Tibial nerve (tissue), 4 donors: ENCODE results near the gene ITGA1. TPM values are rescaled to one million over a fixed set of nuclear protein-coding genes. Genes with fewer than 3 reads are reported as not detected.

Experiments used
- DNase-seq, 2 donors: peaks; one replicate each; pipeline ENCODE4 v3.0.0-alpha.2; 2019; ENCODE audit warnings: low spot score in 2 of 2
- H3K27ac ChIP-seq, 4 donors: fragments of 200-600 bp; sonication (generic) in 3 of 4; one replicate each; pipeline ENCODE4 v1.5.1; 2017 to 2019; ENCODE audit warnings: mild to moderate bottlenecking in 1 of 4
- H3K27me3 ChIP-seq, 2 donors: fragments of 200-600 bp; sonication (generic) in 1 of 2; one replicate each; pipeline versions ENCODE4 v1.5.1 to v1.6.0; 2017 to 2019
- H3K36me3 ChIP-seq, 3 donors: fragments of 200-600 bp; sonication (generic); one replicate each; pipeline ENCODE4 v1.5.1; 2018 to 2019
- H3K4me1 ChIP-seq, 4 donors: fragments of 200-600 bp; sonication (generic) in 3 of 4; one replicate each; pipeline ENCODE4 v1.5.1; 2017 to 2019
- H3K4me3 ChIP-seq, 4 donors: fragments of 200-600 bp; sonication (generic) in 3 of 4; one replicate each; pipeline ENCODE4 v1.5.1; 2017 to 2019; ENCODE audit warnings: mild to moderate bottlenecking in 1 of 4, moderate library complexity in 1 of 4
- H3K9me3 ChIP-seq, 4 donors: fragments of 200-600 bp; sonication (generic) in 3 of 4; one replicate each; pipeline ENCODE4 v1.5.1; 2017 to 2019
- CTCF ChIP-seq, 5 experiments: fragments of 200-600 bp in 3 of 5; fragments of 450-650 bp in 2 of 5; sonication (generic) in 3 of 5; IDR thresholded peaks; one replicate each; pipeline ENCODE4 v1.5.1; 2016 to 2019; ENCODE audit warnings: antibody characterized with exemption in 5 of 5, mild to moderate bottlenecking in 3 of 5, moderate library complexity in 2 of 5
- EP300 ChIP-seq, 2 donors: sonication (generic); formaldehyde crosslinking; IDR thresholded peaks; one replicate each; pipeline ENCODE4 v1.6.1; 2017; ENCODE audit warnings: antibody characterized with exemption in 2 of 2, mild to moderate bottlenecking in 1 of 2
- POLR2A ChIP-seq, 2 donors: fragments of 450-650 bp; IDR thresholded peaks; one replicate each; pipeline ENCODE4 v1.6.1; 2017; ENCODE audit warnings: antibody characterized with exemption in 2 of 2, mild to moderate bottlenecking in 2 of 2, moderate library complexity in 2 of 2
- WGBS, 2 donors: methylation state at CpG; one replicate each; pipeline ENCODE4 v1.1.5; 2018; 5-methylcytosine and 5-hydroxymethylcytosine counted together
- total RNA-seq, 4 donors: library from RNA; depleted of rRNA; stranded (reverse); fragments of >200 nt; gene quantifications; one replicate each; pipeline ENCODE4 v1.1.0, GENCODE V29; 2016

The ITGA1 gene
- total RNA-seq, 4 donors from 2014 or later = 26.8 to 62.5 (median 27.7) TPM

GRCh38 chr5:52987711-52988331, 200.1 kb downstream of the ITGA1 start:
- Histone ChIP-seq H3K27me3 (no peaks in the 10 kb centered on the region), H3K36me3 (no peaks in the 10 kb centered on the region), H3K4me1 (peaks cover 0 to 35% (median 1%) of the 10 kb centered on the region in 4 donors), H3K9me3 (no peaks in the 10 kb centered on the region), H3K27ac (peak overlapping the region in 2 of 4 donors; percentile 16 to 88), H3K4me3 (no peak overlapping the region)
- TF ChIP-seq CTCF (IDR thresholded peaks at IDR 0.05) = no peak
- TF ChIP-seq EP300 (IDR thresholded peaks at IDR 0.05) = no peak
- no peak for TF ChIP-seq POLR2A (IDR thresholded peaks at IDR 0.05)
- WGBS, 2 donors = 82 to 89% methylated on average over 4 of the region's 4 CpGs
- no peak for DNase-seq

- no peak for TF ChIP-seq POLR2A (IDR thresholded peaks at IDR 0.05)
- TF ChIP-seq CTCF (IDR thresholded peaks at IDR 0.05) = no peak
- TF ChIP-seq EP300 (IDR thresholded peaks at IDR 0.05) = no peak
- no peaks in the 10 kb centered on the region for H3K9me3 ChIP-seq
- peak overlapping the region; percentile 58 to 88 (median 82) for H3K27ac ChIP-seq
- no peak for DNase-seq
- no peaks in the 10 kb centered on the region for H3K36me3 ChIP-seq
- WGBS, 2 donors = 10 to 13% methylated on average over 14 of the region's 16 CpGs
- H3K4me3 ChIP-seq = peak overlapping the region; percentile 67 to 86 (median 73)
- peaks cover 0 to 35% (median 1%) of the 10 kb centered on the region in 4 donors for H3K4me1 ChIP-seq
- H3K27me3 ChIP-seq = no peaks in the 10 kb centered on the region
These were observed 200.8 kb downstream of the ITGA1 start for GRCh38 chr5:52988335-52989024.

- DNase-seq = peak in 1 of 2 donors; percentile 7
- Histone ChIP-seq H3K4me3 (peak within 1 kb of the TSS; percentile 67 to 86 (median 73)), H3K36me3 (no peaks in the 10 kb centered on the region), H3K9me3 (no peaks in the 10 kb centered on the region), H3K4me1 (peaks cover 0 to 34% (median 1%) of the 10 kb centered on the region in 4 donors), H3K27me3 (no peaks in the 10 kb centered on the region), H3K27ac (peak within 1 kb of the TSS; percentile 58 to 88 (median 82))
- TF ChIP-seq POLR2A (IDR thresholded peaks at IDR 0.05) = peak in 1 of 2 donors; percentile 21
- no peak for TF ChIP-seq CTCF (IDR thresholded peaks at IDR 0.05)
- TF ChIP-seq EP300 (IDR thresholded peaks at IDR 0.05) = peak in 1 of 2 donors; percentile 39
- WGBS, 2 donors = 1% methylated on average over 29 to 30 of the region's 64 CpGs
These were observed 201.5 kb downstream of the ITGA1 start, which contains the start of gene ITGA2 for GRCh38 chr5:52989025-52989780. Gene ITGA2, plus strand, starts transcription at chr5:52989352. Its CDS starts 117 bp downstream, at chr5:52989469.

- H3K4me1 ChIP-seq = peaks cover 0 to 29% (median 1%) of the 10 kb centered on the region in 4 donors
- H3K36me3 ChIP-seq = no peaks in the 10 kb centered on the region
- H3K27ac ChIP-seq = peak overlapping the region; percentile 58 to 88 (median 82)
- WGBS, 2 donors = 2 to 3% methylated on average over 25 of the region's 27 CpGs
- H3K27me3 ChIP-seq = no peaks in the 10 kb centered on the region
- H3K4me3 ChIP-seq = peak overlapping the region; percentile 67 to 86 (median 73)
- no peaks in the 10 kb centered on the region for H3K9me3 ChIP-seq
- DNase-seq = peak in 1 of 2 donors; percentile 8
- TF ChIP-seq EP300 (IDR thresholded peaks at IDR 0.05) (no peak), POLR2A (IDR thresholded peaks at IDR 0.05) (no peak), CTCF (IDR thresholded peaks at IDR 0.05) (peak in 4 of 5 experiments; percentile 14 to 54 (median 43))
These were observed 202.2 kb downstream of the ITGA1 start for GRCh38 chr5:52989781-52990527.
